ENCODE results near the gene TPM1. TPM values are rescaled to one million over a fixed set of nuclear protein-coding genes. Genes with fewer than 3 reads are reported as not detected.

Gene TPM1
- total RNA-seq, 2 donors from 2014 or later = 245 to 363 TPM

- Histone ChIP-seq H3K4me3 (ENCODE audit: low read length) (no peak overlapping the region), H3K36me3 (ENCODE audit: control insufficient read depth, insufficient read depth, low read length) (peaks cover 100% of the 10 kb centered on the region), H3K27ac (ENCODE audit: low read depth, low read length) (no peak overlapping the region), H3K9me3 (ENCODE audit: control insufficient read depth, low read length) (no peaks in the 10 kb centered on the region), H3K4me1 (ENCODE audit: control insufficient read depth, insufficient read depth, low read length) (no peaks in the 10 kb centered on the region), H3K27me3 (ENCODE audit: control insufficient read depth, insufficient read depth, low read length, poor library complexity, severe bottlenecking) (no peaks in the 10 kb centered on the region), H3K9ac (ENCODE audit: extremely low read depth, low read length, poor library complexity, severe bottlenecking) (no peak overlapping the region)
- Mint-ChIP-seq H3K4me3 (no peak overlapping the region), H3K27me3 (ENCODE audit: insufficient read depth) (no peaks in the 10 kb centered on the region), H3K36me3 (ENCODE audit: low read depth) (peaks cover 86% of the 10 kb centered on the region), H3K4me1 (peaks cover 7% of the 10 kb centered on the region), H3K27ac (no peak overlapping the region), H3K9me3 (no peaks in the 10 kb centered on the region)
- WGBS, 2 experiments (ENCODE audit: insufficient coverage in 1 of 2, insufficient read length in 1 of 2) = 93 to 96% methylated on average over 4 of the region's 4 CpGs
- no peak for TF ChIP-seq CTCF (conservative IDR thresholded peaks at IDR 0.05)
- no peak for DNase-seq
These were observed 19.4 kb downstream of the TPM1 start for GRCh38 chr15:63061975-63062374.

DNA sequence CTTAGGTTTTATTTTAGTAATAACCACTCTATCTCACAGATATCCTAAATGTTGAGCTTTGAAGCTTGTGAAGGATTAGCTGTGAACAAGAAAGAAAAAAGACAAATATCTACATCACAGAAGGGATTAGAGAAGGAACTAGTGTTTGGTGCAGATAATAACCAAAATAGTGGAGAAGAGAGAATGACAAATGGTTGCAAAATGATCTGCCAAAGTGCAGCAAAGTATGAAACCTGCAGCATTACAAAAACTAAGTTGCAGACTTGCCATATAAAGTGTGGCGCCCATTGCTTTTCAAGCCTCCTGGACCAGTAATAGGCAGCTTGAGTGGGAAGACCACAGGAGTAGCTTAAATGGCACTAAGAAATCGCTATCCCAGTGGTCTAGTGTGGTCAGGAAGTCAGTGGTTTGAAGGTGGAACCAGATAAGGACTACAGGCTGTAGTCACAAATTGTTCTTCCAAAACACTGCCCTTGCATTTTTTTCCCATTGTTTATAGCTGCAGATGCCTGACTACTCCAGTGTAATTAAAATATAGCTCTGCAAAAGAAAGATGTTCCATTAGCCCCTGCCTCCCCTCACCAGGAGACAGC is 20.7 kb downstream of the TPM1 start:
- Mint-ChIP-seq H3K4me1 (peaks cover 7% of the 10 kb centered on the region), H3K4me3 (no peak overlapping the region)

DNA sequence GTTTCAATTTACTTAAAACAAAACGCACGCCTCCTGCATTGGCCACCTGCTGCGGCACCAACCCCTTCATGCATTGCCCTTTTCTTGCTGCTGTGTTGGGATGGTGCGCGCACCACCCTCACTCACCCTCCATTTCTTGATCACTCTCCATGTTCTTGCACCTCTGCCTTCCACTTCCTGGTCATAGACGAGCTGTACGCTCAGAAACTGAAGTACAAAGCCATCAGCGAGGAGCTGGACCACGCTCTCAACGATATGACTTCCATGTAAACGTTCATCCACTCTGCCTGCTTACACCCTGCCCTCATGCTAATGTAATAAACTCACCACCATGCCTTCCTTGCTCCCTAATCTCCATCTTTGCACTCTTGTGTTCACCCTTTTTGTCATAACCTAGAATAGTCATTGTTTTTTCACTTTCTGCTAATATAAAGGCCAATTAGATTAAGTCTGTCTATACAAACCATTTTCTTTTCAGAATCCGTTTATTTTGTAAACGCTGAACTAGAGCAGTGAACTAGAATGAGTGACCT is 21.4 kb downstream of the TPM1 start:
- no peak overlapping the region for H3K4me3 Mint-ChIP-seq
- no peak overlapping the region for H3K27ac Mint-ChIP-seq
- 96 to 99% methylated on average over 12 to 13 of the region's 13 CpGs for WGBS, 2 experiments (ENCODE audit: insufficient coverage in 1 of 2, insufficient read length in 1 of 2)
- no peak overlapping the region for H3K4me3 ChIP-seq (ENCODE audit: low read length)
- peaks cover 7% of the 10 kb centered on the region for H3K4me1 Mint-ChIP-seq
- H3K9ac ChIP-seq (ENCODE audit: extremely low read depth, low read length, poor library complexity, severe bottlenecking) = no peak overlapping the region
- DNase-seq = no peak
- H3K9me3 ChIP-seq (ENCODE audit: control insufficient read depth, low read length) = no peaks in the 10 kb centered on the region
- H3K27ac ChIP-seq (ENCODE audit: low read depth, low read length) = no peak overlapping the region
- H3K27me3 ChIP-seq (ENCODE audit: control insufficient read depth, insufficient read depth, low read length, poor library complexity, severe bottlenecking) = no peaks in the 10 kb centered on the region
- no peaks in the 10 kb centered on the region for H3K9me3 Mint-ChIP-seq
- H3K27me3 Mint-ChIP-seq (ENCODE audit: insufficient read depth) = no peaks in the 10 kb centered on the region
- no peaks in the 10 kb centered on the region for H3K4me1 ChIP-seq (ENCODE audit: control insufficient read depth, insufficient read depth, low read length)
- H3K36me3 ChIP-seq (ENCODE audit: control insufficient read depth, insufficient read depth, low read length) = peaks cover 98% of the 10 kb centered on the region
- H3K36me3 Mint-ChIP-seq (ENCODE audit: low read depth) = peaks cover 83% of the 10 kb centered on the region
- TF ChIP-seq CTCF (conservative IDR thresholded peaks at IDR 0.05) = no peak

More for the DNA sequence above, 20.7 kb downstream of the TPM1 start:
- no peak for DNase-seq
- no peak overlapping the region for H3K27ac Mint-ChIP-seq
- no peaks in the 10 kb centered on the region for H3K27me3 ChIP-seq (ENCODE audit: control insufficient read depth, insufficient read depth, low read length, poor library complexity, severe bottlenecking)
- no peaks in the 10 kb centered on the region for H3K4me1 ChIP-seq (ENCODE audit: control insufficient read depth, insufficient read depth, low read length)
- TF ChIP-seq CTCF (conservative IDR thresholded peaks at IDR 0.05) = no peak
- peaks cover 83% of the 10 kb centered on the region for H3K36me3 Mint-ChIP-seq (ENCODE audit: low read depth)
- H3K4me3 ChIP-seq (ENCODE audit: low read length) = no peak overlapping the region
- H3K36me3 ChIP-seq (ENCODE audit: control insufficient read depth, insufficient read depth, low read length) = peaks cover 100% of the 10 kb centered on the region
- H3K9me3 ChIP-seq (ENCODE audit: control insufficient read depth, low read length) = no peaks in the 10 kb centered on the region
- no peak overlapping the region for H3K9ac ChIP-seq (ENCODE audit: extremely low read depth, low read length, poor library complexity, severe bottlenecking)
- H3K9me3 Mint-ChIP-seq = no peaks in the 10 kb centered on the region
- H3K27ac ChIP-seq (ENCODE audit: low read depth, low read length) = no peak overlapping the region
- H3K27me3 Mint-ChIP-seq (ENCODE audit: insufficient read depth) = no peaks in the 10 kb centered on the region
- 94 to 95% methylated on average over 2 of the region's 2 CpGs for WGBS, 2 experiments (ENCODE audit: insufficient coverage in 1 of 2, insufficient read length in 1 of 2)
